Hepatocyte (in vitro differentiated cells): Measurements from ENCODE around the gene KRT31.

ENCODE experiments used
- CTCF ChIP-seq: fragments of 200-600 bp; sonication (generic); IDR thresholded peaks from 2 replicates; pipeline ENCODE4 v1.5.1; 2016; ENCODE audit warnings: antibody characterized with exemption, mild to moderate bottlenecking; ENCODE audit not compliant: poor library complexity
- EZH2phosphoT487 ChIP-seq: fragments of 200-600 bp; sonication (generic); IDR thresholded peaks from one replicate; pipeline ENCODE4 v1.6.1; 2018; ENCODE audit warnings: antibody characterized with exemption, mild to moderate bottlenecking, low read depth, moderate library complexity; ENCODE audit not compliant: unreplicated experiment, severe bottlenecking

GRCh38 chr17:41442739-41443138, 45.3 kb upstream of the KRT31 start:
- TF ChIP-seq EZH2phosphoT487 (no peak), CTCF (no peak)
